Liver (tissue), 3 donors: ENCODE measurements around the gene TAL2.

Source experiments
- FOXA1 ChIP-seq: IDR thresholded peaks from 2 replicates; pipeline ENCODE4 v1.6.1; 2016; ENCODE audit warnings: antibody characterized with exemption
- NR2F2 ChIP-seq: IDR thresholded peaks from 2 replicates; pipeline ENCODE4 v1.6.1; 2016; ENCODE audit warnings: antibody characterized with exemption
- RAD21 ChIP-seq, 2 donors: IDR thresholded peaks; 2 replicates each; pipeline ENCODE4 v1.6.1; 2016; ENCODE audit warnings: antibody characterized with exemption in 2 of 2, mild to moderate bottlenecking in 2 of 2
- RXRA ChIP-seq, 2 donors: IDR thresholded peaks; 2 replicates each; pipeline ENCODE4 v1.6.1; 2017 to 2018; ENCODE audit warnings: antibody characterized with exemption in 2 of 2, mild to moderate bottlenecking in 1 of 2
- YY1 ChIP-seq: IDR thresholded peaks from 2 replicates; pipeline ENCODE4 v1.6.1; 2016; ENCODE audit warnings: antibody characterized with exemption, mild to moderate bottlenecking
- TF ChIP-seq, protein P1 (sequence below): fragments of 150-350 bp; IDR thresholded peaks from 2 replicates; pipeline ENCODE4 v1.5.1; 2017; ENCODE audit warnings: improper control_type of control experiment, low read depth, low read length; ENCODE audit not compliant: missing input control
- TF ChIP-seq, protein P2 (sequence below): IDR thresholded peaks from 2 replicates; pipeline ENCODE4 v1.6.1; 2016; ENCODE audit warnings: antibody characterized with exemption
- donor health status: healthy.
- donor health status: healthy.

- TF ChIP-seq RAD21 (IDR thresholded peaks at IDR 0.05): no peak
- TF ChIP-seq, protein P1, sequence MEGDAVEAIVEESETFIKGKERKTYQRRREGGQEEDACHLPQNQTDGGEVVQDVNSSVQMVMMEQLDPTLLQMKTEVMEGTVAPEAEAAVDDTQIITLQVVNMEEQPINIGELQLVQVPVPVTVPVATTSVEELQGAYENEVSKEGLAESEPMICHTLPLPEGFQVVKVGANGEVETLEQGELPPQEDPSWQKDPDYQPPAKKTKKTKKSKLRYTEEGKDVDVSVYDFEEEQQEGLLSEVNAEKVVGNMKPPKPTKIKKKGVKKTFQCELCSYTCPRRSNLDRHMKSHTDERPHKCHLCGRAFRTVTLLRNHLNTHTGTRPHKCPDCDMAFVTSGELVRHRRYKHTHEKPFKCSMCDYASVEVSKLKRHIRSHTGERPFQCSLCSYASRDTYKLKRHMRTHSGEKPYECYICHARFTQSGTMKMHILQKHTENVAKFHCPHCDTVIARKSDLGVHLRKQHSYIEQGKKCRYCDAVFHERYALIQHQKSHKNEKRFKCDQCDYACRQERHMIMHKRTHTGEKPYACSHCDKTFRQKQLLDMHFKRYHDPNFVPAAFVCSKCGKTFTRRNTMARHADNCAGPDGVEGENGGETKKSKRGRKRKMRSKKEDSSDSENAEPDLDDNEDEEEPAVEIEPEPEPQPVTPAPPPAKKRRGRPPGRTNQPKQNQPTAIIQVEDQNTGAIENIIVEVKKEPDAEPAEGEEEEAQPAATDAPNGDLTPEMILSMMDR: no peak
- no peak for TF ChIP-seq NR2F2
- TF ChIP-seq, protein P2, sequence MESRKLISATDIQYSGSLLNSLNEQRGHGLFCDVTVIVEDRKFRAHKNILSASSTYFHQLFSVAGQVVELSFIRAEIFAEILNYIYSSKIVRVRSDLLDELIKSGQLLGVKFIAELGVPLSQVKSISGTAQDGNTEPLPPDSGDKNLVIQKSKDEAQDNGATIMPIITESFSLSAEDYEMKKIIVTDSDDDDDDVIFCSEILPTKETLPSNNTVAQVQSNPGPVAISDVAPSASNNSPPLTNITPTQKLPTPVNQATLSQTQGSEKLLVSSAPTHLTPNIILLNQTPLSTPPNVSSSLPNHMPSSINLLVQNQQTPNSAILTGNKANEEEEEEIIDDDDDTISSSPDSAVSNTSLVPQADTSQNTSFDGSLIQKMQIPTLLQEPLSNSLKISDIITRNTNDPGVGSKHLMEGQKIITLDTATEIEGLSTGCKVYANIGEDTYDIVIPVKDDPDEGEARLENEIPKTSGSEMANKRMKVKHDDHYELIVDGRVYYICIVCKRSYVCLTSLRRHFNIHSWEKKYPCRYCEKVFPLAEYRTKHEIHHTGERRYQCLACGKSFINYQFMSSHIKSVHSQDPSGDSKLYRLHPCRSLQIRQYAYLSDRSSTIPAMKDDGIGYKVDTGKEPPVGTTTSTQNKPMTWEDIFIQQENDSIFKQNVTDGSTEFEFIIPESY: no peak
- TF ChIP-seq RXRA (IDR thresholded peaks at IDR 0.05): no peak
- TF ChIP-seq FOXA1: no peak
- no peak for TF ChIP-seq YY1
Measured at GRCh38 chr9:105681313-105681712, 19.1 kb downstream of the TAL2 start.
